DND-41 (cell line): ENCODE measurements around the gene PLCL1.

ENCODE experiments used
- ATAC-seq: fragments of 200-7000 bp; cut with Tn5 transposase; 3 replicates; pipeline ENCODE4 v1.9.1; 2021; ENCODE audit warnings: low read depth; ENCODE audit not compliant: insufficient read depth
- DNase-seq: peaks from one replicate; pipeline ENCODE4 v3.0.0-alpha.2; 2020
- H2AFZ ChIP-seq: 2 replicates; pipeline ENCODE4 v1.6.0; 2012; ENCODE audit warnings: low read depth, low read length
- H3K27ac ChIP-seq: 2 replicates; pipeline ENCODE4 v1.5.1; 2012; ENCODE audit warnings: low read length, inconsistent platforms
- H3K27me3 ChIP-seq: fragments of 200-600 bp; sonication (generic); 2 replicates; pipeline ENCODE4 v1.6.0; 2012; ENCODE audit warnings: low read length, mild to moderate bottlenecking, inconsistent platforms; ENCODE audit not compliant: insufficient read depth, poor library complexity
- H3K36me3 ChIP-seq: 2 replicates; pipeline ENCODE4 v1.5.1; 2012; ENCODE audit warnings: low read length, inconsistent platforms; ENCODE audit not compliant: insufficient read depth
- H3K4me1 ChIP-seq: 2 replicates; pipeline ENCODE4 v1.5.1; 2012; ENCODE audit warnings: mild to moderate bottlenecking, low read length; ENCODE audit not compliant: insufficient read depth
- H3K4me2 ChIP-seq: 2 replicates; pipeline ENCODE4 v1.6.0; 2012; ENCODE audit warnings: mild to moderate bottlenecking, moderate library complexity, low read length, inconsistent platforms; ENCODE audit not compliant: insufficient read depth
- H3K4me3 ChIP-seq, 2 experiments: fragments of 200-600 bp in 1 of 2; shearing (Covaris generic) in 1 of 2; 2 replicates each; pipeline ENCODE4 v1.5.1; 2012 to 2016; ENCODE audit warnings: inconsistent platforms in 2 of 2, low read length in 2 of 2, mild to moderate bottlenecking in 2 of 2, low read depth in 1 of 2, moderate library complexity in 1 of 2
- H3K79me2 ChIP-seq: 2 replicates; pipeline ENCODE4 v1.6.0; 2012; ENCODE audit warnings: low read length, inconsistent platforms; ENCODE audit not compliant: insufficient read depth
- H3K9ac ChIP-seq: 2 replicates; pipeline ENCODE4 v1.6.0; 2012; ENCODE audit warnings: low read depth, mild to moderate bottlenecking, inconsistent platforms, low read length, moderate library complexity
- H3K9me3 ChIP-seq: 2 replicates; pipeline ENCODE4 v1.5.1; 2012; ENCODE audit warnings: low read length, moderate library complexity, mild to moderate bottlenecking, inconsistent platforms; ENCODE audit not compliant: insufficient read depth, severe bottlenecking
- H4K20me1 ChIP-seq: 2 replicates; pipeline ENCODE4 v1.6.0; 2012; ENCODE audit warnings: low read length; ENCODE audit not compliant: insufficient read depth
- CTCF ChIP-seq: IDR thresholded peaks from 2 replicates; pipeline ENCODE4 v1.5.1; 2012; ENCODE audit warnings: borderline replicate concordance, low read length, moderate library complexity, mild to moderate bottlenecking; ENCODE audit not compliant: poor library complexity, severe bottlenecking; ENCODE audit errors: extremely low read depth
- EZH2 ChIP-seq: IDR thresholded peaks from 3 replicates; pipeline ENCODE4 v1.6.1; 2012; ENCODE audit warnings: borderline replicate concordance, low read depth, mild to moderate bottlenecking, moderate library complexity, low read length, inconsistent platforms; ENCODE audit not compliant: severe bottlenecking

The PLCL1 gene

GRCh38 chr2:198008230-198008629 is 203.8 kb downstream of the PLCL1 start:
- no peaks in the 10 kb centered on the region for H3K36me3 ChIP-seq
- no peaks in the 10 kb centered on the region for H3K27me3 ChIP-seq
- H3K4me2 ChIP-seq, result no peak overlapping the region
- no peaks in the 10 kb centered on the region for H4K20me1 ChIP-seq
- no peak overlapping the region for H3K27ac ChIP-seq
- no peak overlapping the region for H3K4me3 ChIP-seq
- TF ChIP-seq CTCF (no peak), EZH2 (no peak)
- DNase-seq (no peak), ATAC-seq (no peak)
- no peaks in the 10 kb centered on the region for H3K4me1 ChIP-seq
- H2AFZ ChIP-seq, result no peak overlapping the region
- peaks cover 5% of the 10 kb centered on the region for H3K9me3 ChIP-seq
- H3K9ac ChIP-seq, result no peak overlapping the region
- no peaks in the 10 kb centered on the region for H3K79me2 ChIP-seq

GRCh38 chr2:198012025-198012424 is 207.6 kb downstream of the PLCL1 start:
- H3K36me3 ChIP-seq, result no peaks in the 10 kb centered on the region
- peaks cover 5% of the 10 kb centered on the region for H3K9me3 ChIP-seq
- no peak overlapping the region for H3K27ac ChIP-seq
- TF ChIP-seq EZH2 (no peak), CTCF (no peak)
- no peaks in the 10 kb centered on the region for H3K27me3 ChIP-seq
- no peaks in the 10 kb centered on the region for H4K20me1 ChIP-seq
- H3K4me1 ChIP-seq, result no peaks in the 10 kb centered on the region
- no peaks in the 10 kb centered on the region for H3K79me2 ChIP-seq
- no peak overlapping the region for H3K9ac ChIP-seq
- H3K4me2 ChIP-seq, result no peak overlapping the region
- no peak overlapping the region for H2AFZ ChIP-seq
- no peak for ATAC-seq
- H3K4me3 ChIP-seq, result no peak overlapping the region
- no peak for DNase-seq

GRCh38 chr2:198016243-198016642 is 211.8 kb downstream of the PLCL1 start:
- Histone ChIP-seq H3K9ac (no peak overlapping the region), H3K27me3 (no peaks in the 10 kb centered on the region), H3K4me2 (no peak overlapping the region), H3K9me3 (peaks cover 5% of the 10 kb centered on the region), H3K36me3 (no peaks in the 10 kb centered on the region), H3K27ac (no peak overlapping the region), H4K20me1 (no peaks in the 10 kb centered on the region), H3K4me1 (no peaks in the 10 kb centered on the region), H3K4me3 (no peak overlapping the region), H2AFZ (no peak overlapping the region), H3K79me2 (no peaks in the 10 kb centered on the region)
- no peak for DNase-seq
- TF ChIP-seq CTCF (no peak), EZH2 (no peak)
- no peak for ATAC-seq

- TF ChIP-seq EZH2 (no peak), CTCF (no peak)
- Histone ChIP-seq H3K4me3 (no peak overlapping the region), H3K36me3 (no peaks in the 10 kb centered on the region), H3K9me3 (peaks cover 2% of the 10 kb centered on the region), H3K9ac (no peak overlapping the region), H3K27ac (no peak overlapping the region), H3K79me2 (no peaks in the 10 kb centered on the region), H2AFZ (no peak overlapping the region), H3K4me2 (no peak overlapping the region), H3K4me1 (no peaks in the 10 kb centered on the region), H3K27me3 (no peaks in the 10 kb centered on the region), H4K20me1 (no peaks in the 10 kb centered on the region)
- DNase-seq, result no peak
- ATAC-seq, result no peak
Observed at GRCh38 chr2:198017068-198017467, 212.7 kb downstream of the PLCL1 start.
